Measurements from ENCODE around the gene ETS2. TPM values are rescaled to one million over a fixed set of nuclear protein-coding genes. Genes with fewer than 3 reads are reported as not detected.

ETS2 gene
- total RNA-seq, 1 donor from 2014 or later = 36.4 TPM

DNA sequence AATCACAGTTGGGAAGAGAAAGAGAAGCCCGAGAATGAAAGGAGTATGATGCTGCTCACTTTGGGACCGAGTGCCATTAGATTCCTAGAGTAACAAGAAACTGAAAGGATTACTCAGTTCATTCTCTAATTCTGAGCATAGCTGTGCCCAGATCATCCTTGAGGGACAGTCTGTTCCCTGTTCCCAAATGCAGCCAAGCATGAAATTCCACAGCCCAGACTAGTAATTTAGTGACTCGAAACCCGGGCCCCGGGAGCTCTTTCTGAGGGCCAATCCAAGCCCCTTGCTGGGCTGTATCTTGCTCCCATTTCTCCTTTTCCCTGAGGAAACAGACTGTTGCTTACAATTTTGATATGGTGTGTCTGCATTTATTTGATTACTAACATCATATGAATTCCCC, 30.0 kb upstream of the ETS2 start:
- DNase-seq (ENCODE audit: low spot score) = no peak
- intact Hi-C loops (cut with DNase I) = no loop called here

- intact Hi-C loops (cut with DNase I) = no loop called here
- no peak for DNase-seq (ENCODE audit: low spot score)
Measured at GRCh38 chr21:38777015-38777414, 28.7 kb upstream of the ETS2 start.

DNA sequence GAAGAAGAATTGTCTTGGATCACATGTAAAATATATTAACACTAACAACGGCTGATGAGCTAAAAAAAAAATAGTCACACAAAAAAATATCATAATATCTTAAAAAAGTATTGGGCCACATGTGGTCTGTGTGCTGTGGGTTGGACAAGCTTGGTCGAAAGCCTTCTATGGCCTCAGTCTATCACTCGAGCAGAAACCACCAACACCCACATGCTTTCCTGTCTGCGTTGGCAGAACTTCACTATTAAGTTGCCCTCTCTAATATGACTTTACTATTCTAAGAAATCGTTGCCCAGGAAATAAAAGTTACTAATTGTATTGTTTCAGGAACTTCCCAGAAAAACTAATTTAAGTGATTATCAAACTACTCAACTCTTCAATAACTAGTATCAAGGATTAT, 28.2 kb upstream of the ETS2 start:
- no peak for DNase-seq (ENCODE audit: low spot score)
- intact Hi-C loops (cut with DNase I) = no loop called here

DNA sequence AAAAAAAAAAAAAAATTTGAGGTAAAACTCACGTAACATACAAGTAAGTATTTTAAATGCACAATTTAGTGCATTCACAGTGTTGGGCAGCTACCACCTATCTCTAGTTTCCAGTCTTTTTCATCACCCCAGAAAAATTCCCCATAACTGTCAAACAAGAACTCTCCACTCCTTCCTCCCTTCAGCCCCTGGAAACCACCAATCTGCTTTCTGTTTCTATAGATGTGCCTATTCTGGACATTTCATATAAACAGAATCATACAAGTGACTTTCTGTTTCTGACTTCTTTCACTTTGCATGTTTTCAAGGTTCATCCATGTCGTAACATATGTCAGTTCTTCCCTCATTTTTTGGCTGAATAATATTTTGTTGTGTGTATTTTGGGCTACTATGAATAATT, 24.9 kb upstream of the ETS2 start:
- intact Hi-C loops (cut with DNase I) = no loop called here
- DNase-seq (ENCODE audit: low spot score) = no peak

- no peak for DNase-seq (ENCODE audit: low spot score)
- intact Hi-C loops (cut with DNase I) = no loop called here
Measured at GRCh38 chr21:38784458-38785266, 21.1 kb upstream of the ETS2 start.

DNA sequence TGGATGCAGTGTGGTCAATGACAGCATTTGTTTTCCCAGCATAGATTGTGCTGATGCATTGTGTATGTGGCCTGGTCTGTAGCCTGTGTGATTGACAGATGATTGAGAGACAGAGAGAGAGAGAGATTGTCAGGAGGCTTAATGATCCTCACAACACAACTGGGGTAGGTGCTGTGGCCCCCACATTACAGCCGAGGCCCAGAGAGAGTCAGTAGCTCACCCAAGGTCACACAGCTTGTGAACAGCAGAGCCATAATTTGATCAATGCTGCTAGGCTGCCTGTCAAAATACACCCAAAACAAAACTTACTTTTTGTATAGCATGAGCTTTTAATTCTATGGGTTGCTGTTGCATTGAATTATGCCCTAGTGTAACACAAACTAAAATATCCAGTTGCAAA, 20.2 kb upstream of the ETS2 start:
- intact Hi-C loops (cut with DNase I) = no loop called here
- no peak for DNase-seq (ENCODE audit: low spot score)

DNA sequence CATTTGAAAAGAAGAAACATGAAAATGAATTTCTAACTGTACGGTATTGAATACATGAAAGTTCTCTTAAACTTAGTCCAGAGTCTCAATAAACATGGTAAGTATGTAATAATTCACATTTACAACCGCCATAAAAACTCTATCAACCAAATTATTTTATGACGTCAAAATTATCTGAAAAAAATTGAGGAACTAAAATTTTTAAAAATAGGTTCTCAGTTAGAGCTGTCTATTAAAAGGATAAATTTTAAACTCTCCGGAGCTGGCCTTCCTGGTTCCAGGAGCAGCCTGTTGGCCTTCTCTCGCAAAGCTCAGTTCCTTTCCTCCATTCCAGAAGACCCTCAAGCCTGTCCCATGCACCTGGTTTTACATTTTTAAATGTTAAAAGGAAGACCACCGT, 18.7 kb upstream of the ETS2 start:
- no peak for DNase-seq (ENCODE audit: low spot score)
- intact Hi-C loops (cut with DNase I) = no loop called here

DNA sequence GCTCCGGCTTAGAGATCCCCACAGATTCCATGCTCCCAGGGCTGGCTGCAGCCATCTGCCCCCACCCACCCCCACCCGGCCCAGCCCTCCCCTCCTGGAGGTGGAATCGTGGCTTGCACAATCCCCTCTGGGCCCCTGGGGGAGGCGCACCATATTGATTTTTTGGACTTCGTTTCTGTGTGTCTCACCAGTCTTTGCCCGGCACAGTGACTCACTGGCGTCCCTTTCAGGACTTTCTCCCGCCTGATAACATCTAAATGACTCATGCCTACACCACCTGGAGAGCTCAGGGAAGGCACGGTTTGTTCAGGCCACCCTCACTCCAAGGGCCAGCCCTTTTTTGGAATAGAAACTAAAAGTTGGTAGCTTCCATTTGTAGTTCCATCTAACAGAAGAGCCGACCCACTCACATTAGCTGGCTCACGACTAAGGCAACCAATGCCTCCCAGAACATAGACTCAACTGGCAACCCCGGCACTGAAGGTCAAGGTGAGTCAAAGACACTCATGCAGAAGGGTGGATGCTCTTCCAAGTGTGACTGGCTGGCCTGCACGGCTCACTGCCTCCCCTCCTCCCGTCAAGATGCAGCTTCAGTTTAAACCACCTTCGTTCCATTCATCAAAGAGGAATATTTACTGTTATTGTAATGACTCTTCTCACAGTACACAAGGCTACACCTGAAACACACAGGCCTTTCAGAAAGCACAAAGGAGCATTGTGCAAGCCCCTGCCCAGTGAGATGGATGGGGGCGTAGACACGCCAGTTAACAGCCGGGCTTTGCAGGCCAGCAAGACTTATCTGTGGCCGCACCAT, 18.1 kb upstream of the ETS2 start:
- intact Hi-C loops (cut with DNase I) = no loop called here
- no peak for DNase-seq (ENCODE audit: low spot score)

DNA sequence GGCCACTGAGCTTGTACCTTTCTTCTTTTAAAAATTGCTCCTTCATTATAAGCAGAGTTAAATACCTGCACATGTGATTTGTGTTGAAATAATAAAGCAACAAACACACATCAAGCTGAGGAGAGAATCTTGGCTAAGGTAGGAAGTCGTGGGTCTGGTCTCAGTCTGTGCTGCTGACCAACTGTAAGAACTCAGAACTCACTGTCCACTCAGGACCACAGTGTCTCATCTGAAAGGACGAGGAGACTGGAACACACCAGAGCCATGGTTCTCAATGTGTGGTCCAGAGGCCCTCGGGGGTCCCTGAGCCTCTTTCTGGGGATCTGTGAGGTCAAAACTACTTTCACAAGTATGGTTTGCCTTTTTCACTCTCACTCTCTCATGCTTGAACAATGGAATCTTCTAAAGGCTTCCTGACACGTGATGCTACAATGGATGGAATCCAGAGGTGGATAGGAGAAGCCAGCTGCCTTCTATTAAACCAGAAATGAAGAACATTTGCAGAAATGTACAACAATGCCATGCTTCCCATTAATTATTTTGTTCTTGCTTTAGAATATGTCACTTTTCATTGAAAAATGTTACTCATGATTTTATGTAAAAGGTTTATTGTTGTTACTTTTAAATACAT, 17.3 kb upstream of the ETS2 start:
- intact Hi-C loops (cut with DNase I) = no loop called here
- no peak for DNase-seq (ENCODE audit: low spot score)

DNA sequence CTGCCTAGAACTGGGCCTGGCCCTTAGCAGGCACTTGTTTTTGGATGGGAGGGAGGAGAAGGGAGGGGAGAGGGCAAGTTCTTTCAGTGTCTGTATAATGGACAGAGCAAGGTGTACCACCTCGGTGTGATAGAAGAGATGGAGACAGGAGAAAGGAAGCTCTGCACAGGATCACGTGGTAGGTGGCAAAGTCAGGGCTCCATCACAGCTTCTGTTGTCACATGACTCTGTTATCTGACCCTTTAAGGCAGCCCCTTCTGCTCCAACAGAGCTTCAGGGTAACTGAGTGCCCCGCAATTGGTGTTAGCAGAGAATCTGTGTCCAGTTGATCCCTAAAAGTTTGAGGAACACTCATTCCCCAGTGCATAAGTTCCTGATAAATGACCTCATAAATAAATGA, 16.5 kb upstream of the ETS2 start:
- intact Hi-C loops (cut with DNase I) = no loop called here

DNA sequence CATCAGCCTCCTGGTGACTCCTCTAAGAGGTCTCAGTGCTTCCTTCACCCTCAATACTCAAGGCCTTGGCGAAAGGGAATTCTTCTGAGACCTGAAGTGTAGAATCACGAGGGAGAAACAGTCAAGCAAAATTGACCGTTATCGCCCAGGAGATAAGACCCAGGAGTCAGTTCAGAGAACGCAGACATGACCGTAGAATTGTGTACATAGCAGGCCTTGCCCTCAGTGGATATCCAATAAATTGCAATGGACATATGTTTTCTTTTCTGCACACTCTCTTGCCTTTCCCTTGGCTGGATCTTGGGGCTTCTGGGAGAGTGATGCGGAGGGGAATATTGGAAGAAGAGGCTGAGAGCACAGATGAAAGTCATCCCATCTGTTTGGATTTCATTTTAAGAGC, 15.7 kb upstream of the ETS2 start:
- intact Hi-C loops (cut with DNase I) = no loop called here
- no peak for DNase-seq (ENCODE audit: low spot score)

More for the DNA sequence above, 16.5 kb upstream of the ETS2 start:
- no peak for DNase-seq (ENCODE audit: low spot score)

DNA sequence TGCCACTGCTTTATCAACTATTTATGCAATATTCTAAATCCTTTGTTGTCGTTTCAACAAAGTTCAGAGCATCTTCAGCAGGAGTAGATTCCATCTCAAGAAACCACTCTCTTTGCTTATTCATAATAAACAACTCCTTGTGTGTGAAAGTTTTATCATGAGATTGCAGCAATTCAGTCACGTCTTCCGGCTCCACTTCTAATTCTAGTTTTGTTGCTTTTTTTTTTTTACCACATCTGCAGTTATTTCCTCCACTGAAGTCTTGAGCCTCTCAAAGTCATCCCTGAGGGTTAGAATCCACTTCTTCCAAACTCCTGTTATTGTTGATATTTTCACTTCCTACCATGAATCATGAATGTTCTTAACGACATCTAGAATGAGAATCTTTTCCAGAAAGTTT, 14.8 kb upstream of the ETS2 start:
- intact Hi-C loops (cut with DNase I) = no loop called here
- DNase-seq (ENCODE audit: low spot score) = no peak

DNA sequence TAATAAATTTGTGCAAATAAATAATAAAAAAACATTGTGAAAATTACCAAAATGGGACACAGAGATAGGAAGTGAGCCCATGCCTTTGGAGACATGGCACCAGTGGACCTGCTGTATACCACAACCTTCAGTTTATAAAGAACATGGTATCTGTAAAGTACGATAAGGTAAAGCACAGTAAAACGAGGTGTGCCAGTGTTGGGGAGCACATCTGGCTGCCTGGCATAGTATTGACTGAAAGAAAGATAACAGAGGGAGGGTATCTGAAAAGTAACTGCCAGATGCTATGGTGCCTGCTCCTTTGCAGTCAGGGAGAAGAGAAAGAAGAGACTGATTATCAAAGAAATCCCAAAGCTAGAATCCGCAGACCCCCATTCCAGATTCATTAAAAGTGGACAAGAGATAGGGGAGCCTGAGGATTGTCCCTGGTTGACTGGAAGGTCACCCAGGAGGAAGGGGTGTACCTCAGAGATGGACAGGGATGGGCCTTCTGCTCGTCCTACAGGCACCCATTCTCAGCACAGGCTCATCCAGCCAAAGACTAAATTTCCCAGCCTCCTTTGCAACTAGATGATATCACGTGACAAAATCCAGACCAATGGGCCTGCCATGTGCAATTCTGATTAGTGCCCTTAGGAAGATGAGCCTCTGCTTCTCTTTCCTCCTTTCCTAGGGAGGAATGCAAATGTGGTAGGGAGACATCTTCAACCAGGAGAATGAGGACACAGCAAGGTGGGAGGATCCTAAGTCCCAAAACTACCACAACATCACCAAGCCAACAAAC, 12.9 kb upstream of the ETS2 start:
- intact Hi-C loops (cut with DNase I) = no loop called here
- DNase-seq (ENCODE audit: low spot score) = no peak

DNA sequence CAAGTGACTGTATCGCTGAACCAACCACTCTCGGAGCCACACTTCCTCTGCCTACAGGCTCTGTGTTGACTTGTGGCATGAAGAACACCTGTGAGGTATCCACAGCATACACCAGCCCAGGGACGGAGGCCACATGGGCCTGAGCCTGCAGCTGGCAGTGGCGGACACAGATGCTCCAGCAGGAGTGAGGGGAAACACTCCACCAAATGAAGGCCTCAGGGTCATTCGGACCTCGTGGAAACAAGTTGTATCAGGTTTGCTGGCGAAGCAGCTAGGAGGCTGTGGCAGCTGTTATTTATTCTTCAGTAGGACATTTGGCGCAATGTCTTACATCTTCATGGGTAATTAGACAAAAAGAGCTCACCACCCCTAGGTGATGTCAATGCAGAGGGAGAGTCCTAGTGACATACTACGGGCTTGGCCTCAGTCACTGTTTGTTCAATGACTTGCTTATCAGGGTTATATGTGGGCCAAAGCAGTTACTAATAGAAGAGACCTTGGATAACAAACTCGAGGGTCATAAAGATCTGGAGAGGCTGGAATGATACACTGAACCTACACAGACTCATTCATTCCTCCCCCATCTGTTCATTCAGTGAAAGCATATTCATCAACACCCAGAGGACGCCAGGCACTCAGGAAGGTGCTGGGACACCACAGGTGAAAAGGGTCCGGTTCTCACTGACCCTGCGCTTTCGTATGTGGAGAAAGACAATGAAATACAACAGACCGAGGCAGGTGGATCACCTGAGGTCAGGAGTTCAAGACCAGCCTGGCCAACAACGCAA, 11.6 kb upstream of the ETS2 start:
- intact Hi-C loops (cut with DNase I) = no loop called here
- DNase-seq (ENCODE audit: low spot score) = no peak

- no peak for DNase-seq (ENCODE audit: low spot score)
- intact Hi-C loops (cut with DNase I) = no loop called here
Measured at GRCh38 chr21:38794978-38795377, 10.8 kb upstream of the ETS2 start.

GRCh38 chr21:38795475-38795874, 10.3 kb upstream of the ETS2 start:
- intact Hi-C loops (cut with DNase I) = no loop called here

GRCh38 chr21:38796424-38796823, 9.3 kb upstream of the ETS2 start:
- no peak for DNase-seq (ENCODE audit: low spot score)
- intact Hi-C loops (cut with DNase I) = no loop called here

More at GRCh38 chr21:38795475-38795874, 10.3 kb upstream of the ETS2 start:
- no peak for DNase-seq (ENCODE audit: low spot score)

DNA sequence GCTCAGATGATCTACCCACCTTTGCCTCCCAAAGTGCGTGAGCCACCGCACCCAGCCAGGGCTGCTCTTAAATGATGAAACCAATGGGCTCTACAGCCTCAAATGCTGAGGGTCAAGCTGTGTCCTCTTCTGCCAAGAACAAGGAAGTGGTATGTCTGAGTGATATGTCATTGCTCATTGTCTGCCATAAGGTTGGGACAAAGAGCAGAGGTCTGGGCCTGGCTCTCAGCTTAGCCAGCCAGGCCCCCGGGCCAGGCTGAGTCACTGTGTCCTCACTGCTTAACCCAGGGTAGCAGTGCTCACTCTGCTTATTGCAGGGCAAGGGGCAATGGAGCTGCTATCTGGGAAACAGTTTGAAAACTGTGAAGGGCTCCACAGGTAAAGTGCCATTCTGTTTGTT, 8.3 kb upstream of the ETS2 start:
- no peak for DNase-seq (ENCODE audit: low spot score)
- intact Hi-C loops (cut with DNase I) = no loop called here

GRCh38 chr21:38798081-38798480, 7.6 kb upstream of the ETS2 start:
- DNase-seq (ENCODE audit: low spot score) = no peak
- intact Hi-C loops (cut with DNase I) = no loop called here
